PC-3 (cell line): Measurements from ENCODE around the gene SPPL2C.

Experiments
- CTCF ChIP-seq: fragments of 300-600 bp; sonication (generic); conservative IDR thresholded peaks from 2 replicates; pipeline ENCODE4 v1.5.1; 2017; ENCODE audit warnings: antibody characterized with exemption, low read depth, mild to moderate bottlenecking, low read length
- EZH2 ChIP-seq: fragments of 300-600 bp; sonication (generic); IDR thresholded peaks from one replicate; pipeline ENCODE4 v1.6.1; 2017; ENCODE audit warnings: antibody characterized with exemption, mild to moderate bottlenecking, low read length; ENCODE audit not compliant: unreplicated experiment

DNA sequence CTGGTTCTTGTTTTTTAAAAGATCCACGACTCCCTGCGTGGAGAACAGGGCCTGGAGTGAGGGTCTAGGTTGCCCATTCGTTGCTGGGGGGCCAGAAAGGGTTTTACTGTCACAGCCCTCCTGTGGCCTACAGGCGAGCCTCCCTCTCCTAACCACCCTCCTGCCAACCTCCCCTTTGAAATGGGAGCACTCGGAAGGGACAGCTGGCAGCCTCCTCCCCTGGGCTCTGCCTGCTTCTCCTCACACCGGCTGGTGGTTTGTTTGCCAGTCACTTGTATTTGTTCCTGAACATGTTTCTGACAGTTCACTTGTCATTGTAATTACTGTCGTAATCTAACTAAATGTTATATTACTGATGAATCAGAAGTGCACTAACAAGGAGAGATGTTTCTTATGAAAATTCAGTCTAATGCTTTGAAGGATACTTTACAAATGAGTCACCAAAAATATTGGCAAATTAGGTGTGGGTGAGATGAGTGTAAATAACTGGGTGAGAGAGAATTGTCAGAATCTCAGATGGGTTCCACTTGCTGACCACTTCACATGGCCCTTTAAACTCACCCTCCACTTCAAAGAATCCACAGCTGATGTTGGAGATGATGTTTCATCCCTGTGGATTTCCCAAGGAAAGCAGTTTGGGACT, 2.7 kb upstream of the SPPL2C start:
- no peak for TF ChIP-seq CTCF
- no peak for TF ChIP-seq EZH2
